OCI-LY7 (cell line): ENCODE data around the gene PGR. TPM values are rescaled to one million over a fixed set of nuclear protein-coding genes. Genes with fewer than 3 reads are reported as not detected.

Experiments
- BruUV-seq: library from RNA; stranded (reverse); fragments of 400-500 nt; replicated peaks from 2 replicates; lab custom pipeline; 2021; lab: Mats Ljungman, UMichigan
- CTCF ChIA-PET: fragments of 300-600 bp; sonication (Branson Sonifier 250); formaldehyde crosslinking; loops from one replicate; lab custom pipeline; 2022; ENCODE audit warnings: antibody characterized with exemption; ENCODE audit not compliant: unreplicated experiment; lab: Charles Lee
- POLR2A ChIA-PET: fragments of 300-600 bp; sonication (Branson Sonifier 250); formaldehyde crosslinking; loops from one replicate; lab custom pipeline; 2022; ENCODE audit warnings: antibody characterized with exemption; lab: Charles Lee
- DNase-seq: peaks from one replicate; pipeline ENCODE4 v3.0.0-alpha.2; 2015; ENCODE audit warnings: low spot score
- H2AFZ ChIP-seq: fragments of 200-600 bp; sonication (generic), shearing (Covaris generic); 2 replicates; pipeline ENCODE4 v1.6.1; 2014; ENCODE audit warnings: mild to moderate bottlenecking, antibody characterized with exemption, low read length, moderate library complexity
- H3K27ac ChIP-seq: fragments of 200-600 bp; sonication (generic); 2 replicates; pipeline ENCODE4 v1.5.1; 2014; ENCODE audit warnings: mixed run types, low read depth, mild to moderate bottlenecking, moderate library complexity, low read length, inconsistent platforms; ENCODE audit not compliant: poor library complexity, severe bottlenecking
- H3K36me3 ChIP-seq: fragments of 200-600 bp; sonication (generic); 2 replicates; pipeline ENCODE4 v1.6.1; 2014; ENCODE audit warnings: mild to moderate bottlenecking, antibody characterized with exemption, low read length, moderate library complexity, mixed read lengths; ENCODE audit not compliant: insufficient read depth
- H3K4me1 ChIP-seq: fragments of 200-600 bp; sonication (generic); 2 replicates; pipeline ENCODE4 v1.5.1; 2014; ENCODE audit warnings: mild to moderate bottlenecking, low read length; ENCODE audit not compliant: insufficient read depth, poor library complexity, severe bottlenecking
- H3K4me2 ChIP-seq: fragments of 200-600 bp; sonication (generic); 2 replicates; pipeline ENCODE4 v1.6.1; 2014; ENCODE audit warnings: mild to moderate bottlenecking, low read length
- H3K4me3 ChIP-seq: fragments of 200-600 bp; sonication (generic); 2 replicates; pipeline ENCODE4 v1.5.1; 2014; ENCODE audit warnings: mild to moderate bottlenecking, low read depth, low read length; ENCODE audit not compliant: poor library complexity, severe bottlenecking
- H3K79me2 ChIP-seq: fragments of 200-600 bp; sonication (generic); 2 replicates; pipeline ENCODE4 v1.6.1; 2016; ENCODE audit warnings: low read depth, mild to moderate bottlenecking, low read length, moderate library complexity, mixed read lengths; ENCODE audit not compliant: insufficient read depth
- H3K9me2 ChIP-seq: fragments of 200-600 bp; sonication (generic); 2 replicates; pipeline ENCODE4 v1.6.1; 2016; ENCODE audit warnings: mild to moderate bottlenecking, low read length, mixed read lengths; ENCODE audit not compliant: insufficient read depth
- H3K9me3 ChIP-seq: fragments of 200-600 bp; sonication (generic); 2 replicates; pipeline ENCODE4 v1.6.1; 2014; ENCODE audit warnings: mild to moderate bottlenecking, mixed run types, low read length, mixed read lengths
- H4K20me1 ChIP-seq: fragments of 200-600 bp; sonication (generic); 2 replicates; pipeline ENCODE4 v1.6.1; 2014; ENCODE audit warnings: mild to moderate bottlenecking, antibody characterized with exemption, low read length, moderate library complexity, mixed read lengths; ENCODE audit not compliant: insufficient read depth
- CTCF ChIP-seq: fragments of 200-600 bp; sonication (generic); conservative IDR thresholded peaks from 2 replicates; pipeline ENCODE4 v1.5.1; 2014; ENCODE audit warnings: mild to moderate bottlenecking, antibody characterized with exemption, low read length, moderate library complexity, mixed read lengths
- EZH2phosphoT487 ChIP-seq: fragments of 200-600 bp; sonication (generic); IDR thresholded peaks from 2 replicates; pipeline ENCODE4 v1.6.1; 2018; ENCODE audit warnings: low read depth, borderline replicate concordance, mild to moderate bottlenecking, mixed run types, antibody characterized with exemption, low read length, moderate library complexity, mixed read lengths
- intact Hi-C: fragments of 100-400 bp; cut with micrococcal nuclease; formaldehyde crosslinking; loops from one replicate; pipeline ENCODE4 v1.10.0; 2022; ENCODE audit not compliant: unreplicated experiment
- total RNA-seq, 2 experiments: library from RNA; depleted of rRNA in 1 of 2; stranded (reverse); fragments of >200 nt in 1 of 2; shearing (Covaris generic) in 1 of 2; gene quantifications; 2 replicates each; pipeline ENCODE4 v1.2.3, GENCODE V29; 2014 to 2022

The PGR gene
- total RNA-seq, 2 experiments from 2014 or later = not detected

- no peaks in the 10 kb centered on the region for H4K20me1 ChIP-seq
- H3K9me2 ChIP-seq = no peaks in the 10 kb centered on the region
- intact Hi-C loops = no loop called here
- H3K9me3 ChIP-seq = no peaks in the 10 kb centered on the region
- H3K4me3 ChIP-seq = no peak overlapping the region
- H3K27ac ChIP-seq = no peak overlapping the region
- no peaks in the 10 kb centered on the region for H3K79me2 ChIP-seq
- TF ChIP-seq EZH2phosphoT487 (no peak), CTCF (no peak)
- H3K36me3 ChIP-seq = no peaks in the 10 kb centered on the region
- ChIA-PET POLR2A (no interaction called here), CTCF (no interaction called here)
- H2AFZ ChIP-seq = no peak overlapping the region
- DNase-seq = no peak
- H3K4me2 ChIP-seq = no peak overlapping the region
- BruUV-seq = no TSS peak
- H3K4me1 ChIP-seq = no peaks in the 10 kb centered on the region
Observed at GRCh38 chr11:101090679-101091270, 38.8 kb downstream of the PGR start.

- Histone ChIP-seq H2AFZ (no peak overlapping the region), H3K79me2 (no peaks in the 10 kb centered on the region), H3K36me3 (no peaks in the 10 kb centered on the region), H3K4me2 (no peak overlapping the region), H3K4me1 (no peaks in the 10 kb centered on the region), H3K9me2 (no peaks in the 10 kb centered on the region), H4K20me1 (no peaks in the 10 kb centered on the region), H3K9me3 (no peaks in the 10 kb centered on the region), H3K27ac (no peak overlapping the region), H3K4me3 (no peak overlapping the region)
- intact Hi-C loops = no loop called here
- BruUV-seq = no TSS peak
- no peak for TF ChIP-seq CTCF
- no peak for TF ChIP-seq EZH2phosphoT487
- POLR2A ChIA-PET = no interaction called here
- DNase-seq = no peak
- CTCF ChIA-PET = no interaction called here
Observed at GRCh38 chr11:101083335-101083734, 46.3 kb downstream of the PGR start.

- TF ChIP-seq EZH2phosphoT487 (no peak), CTCF (no peak)
- CTCF ChIA-PET = no interaction called here
- Histone ChIP-seq H4K20me1 (no peaks in the 10 kb centered on the region), H3K9me2 (no peaks in the 10 kb centered on the region), H3K36me3 (no peaks in the 10 kb centered on the region), H3K4me3 (no peak overlapping the region), H3K9me3 (no peaks in the 10 kb centered on the region), H3K4me2 (no peak overlapping the region), H3K4me1 (no peaks in the 10 kb centered on the region), H3K79me2 (no peaks in the 10 kb centered on the region), H3K27ac (no peak overlapping the region), H2AFZ (no peak overlapping the region)
- no peak for DNase-seq
- POLR2A ChIA-PET = no interaction called here
- no TSS peak for BruUV-seq
- intact Hi-C loops = no loop called here
Observed at GRCh38 chr11:101082813-101083212, 46.8 kb downstream of the PGR start.
